ENCODE results near the gene CYP4A22.
"Not testable (repeated sequence)": the region's sequence is repeated elsewhere in the genome, so short reads cannot be mapped to it uniquely, and the experiment has no call there.

DNA sequence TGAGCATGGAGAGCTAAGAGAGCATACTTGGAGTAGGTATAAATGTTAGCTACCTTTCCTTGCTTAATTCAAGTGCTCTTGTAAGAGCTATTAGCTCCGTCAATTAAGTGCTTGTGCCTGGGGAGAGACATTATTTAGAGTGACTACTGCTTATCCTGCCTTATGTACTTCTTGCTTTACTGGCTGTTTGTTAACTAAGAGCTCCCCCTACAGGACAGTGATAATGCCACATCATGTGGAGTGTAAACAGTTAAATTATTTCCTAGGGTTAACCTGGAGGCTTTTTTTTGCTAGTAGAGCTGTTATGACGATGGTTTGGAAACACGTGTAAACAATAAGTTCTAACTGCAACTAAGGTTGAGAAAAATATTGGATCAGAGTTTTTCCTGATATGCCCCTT is 45.8 kb upstream of the CYP4A22 start:
- TF ChIP-seq, protein P1, sequence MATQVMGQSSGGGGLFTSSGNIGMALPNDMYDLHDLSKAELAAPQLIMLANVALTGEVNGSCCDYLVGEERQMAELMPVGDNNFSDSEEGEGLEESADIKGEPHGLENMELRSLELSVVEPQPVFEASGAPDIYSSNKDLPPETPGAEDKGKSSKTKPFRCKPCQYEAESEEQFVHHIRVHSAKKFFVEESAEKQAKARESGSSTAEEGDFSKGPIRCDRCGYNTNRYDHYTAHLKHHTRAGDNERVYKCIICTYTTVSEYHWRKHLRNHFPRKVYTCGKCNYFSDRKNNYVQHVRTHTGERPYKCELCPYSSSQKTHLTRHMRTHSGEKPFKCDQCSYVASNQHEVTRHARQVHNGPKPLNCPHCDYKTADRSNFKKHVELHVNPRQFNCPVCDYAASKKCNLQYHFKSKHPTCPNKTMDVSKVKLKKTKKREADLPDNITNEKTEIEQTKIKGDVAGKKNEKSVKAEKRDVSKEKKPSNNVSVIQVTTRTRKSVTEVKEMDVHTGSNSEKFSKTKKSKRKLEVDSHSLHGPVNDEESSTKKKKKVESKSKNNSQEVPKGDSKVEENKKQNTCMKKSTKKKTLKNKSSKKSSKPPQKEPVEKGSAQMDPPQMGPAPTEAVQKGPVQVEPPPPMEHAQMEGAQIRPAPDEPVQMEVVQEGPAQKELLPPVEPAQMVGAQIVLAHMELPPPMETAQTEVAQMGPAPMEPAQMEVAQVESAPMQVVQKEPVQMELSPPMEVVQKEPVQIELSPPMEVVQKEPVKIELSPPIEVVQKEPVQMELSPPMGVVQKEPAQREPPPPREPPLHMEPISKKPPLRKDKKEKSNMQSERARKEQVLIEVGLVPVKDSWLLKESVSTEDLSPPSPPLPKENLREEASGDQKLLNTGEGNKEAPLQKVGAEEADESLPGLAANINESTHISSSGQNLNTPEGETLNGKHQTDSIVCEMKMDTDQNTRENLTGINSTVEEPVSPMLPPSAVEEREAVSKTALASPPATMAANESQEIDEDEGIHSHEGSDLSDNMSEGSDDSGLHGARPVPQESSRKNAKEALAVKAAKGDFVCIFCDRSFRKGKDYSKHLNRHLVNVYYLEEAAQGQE (IDR thresholded peaks at IDR 0.05; ENCODE audit: insufficient read depth in 1 of 2, low read depth in 2 of 2, low read length in 1 of 2), result not testable (repeated sequence)
- not testable (repeated sequence) for TF ChIP-seq POLR2AphosphoS5 (IDR thresholded peaks at IDR 0.05; ENCODE audit: low read depth, low read length)

Data from Panc1 (cell line).